ENCODE measurements around the gene PHLDA2. TPM values are rescaled to one million over a fixed set of nuclear protein-coding genes. Genes with fewer than 3 reads are reported as not detected.

Gene PHLDA2
- total RNA-seq, 1 experiment from 2014 or later, result 309 TPM

- no peak for TF ChIP-seq EZH2 (IDR thresholded peaks at IDR 0.05)
- TF ChIP-seq CEBPB (IDR thresholded peaks at IDR 0.05; ENCODE audit: low read depth), result no peak
- no peak for TF ChIP-seq JUND (IDR thresholded peaks at IDR 0.05)
- no peak for TF ChIP-seq ELF1 (IDR thresholded peaks at IDR 0.05; ENCODE audit: borderline replicate concordance, low read depth)
Measured at GRCh38 chr11:2911785-2912391, 17.3 kb downstream of the PHLDA2 start (continued).

GRCh38 chr11:2911088-2911784 lies 18.0 kb downstream of the PHLDA2 start:
- Histone ChIP-seq H3K36me3 (ENCODE audit: control insufficient read depth in 1 of 2, insufficient read depth in 2 of 2, low read length in 2 of 2) (no peaks in the 10 kb centered on the region), H3K27ac (ENCODE audit: low read depth, low read length) (peak overlapping the region; percentile 97), H3K4me1 (ENCODE audit: control insufficient read depth in 1 of 2, insufficient read depth in 2 of 2, low read length in 2 of 2) (peaks cover 49 to 55% of the 10 kb centered on the region in 2 experiments), H3K9me3 (ENCODE audit: control insufficient read depth in 1 of 2, insufficient read depth in 1 of 2, low read depth in 1 of 2, low read length in 2 of 2) (no peaks in the 10 kb centered on the region), H3K9ac (ENCODE audit: low read length) (peak overlapping the region; percentile 65), H3K4me3 (replicated peaks in 1 of 2; ENCODE audit: low read depth in 1 of 2, low read length in 2 of 2) (peak overlapping the region in 1 of 2 experiments; percentile 54; a peak in 3 of 4 replicates), H4K20me1 (ENCODE audit: insufficient read depth) (no peaks in the 10 kb centered on the region), H2AFZ (ENCODE audit: low read depth, low read length, poor library complexity, severe bottlenecking) (no peak overlapping the region), H3K27me3 (ENCODE audit: insufficient read depth, low read length) (no peaks in the 10 kb centered on the region), H3K9me2 (ENCODE audit: insufficient read depth) (no peaks in the 10 kb centered on the region), H3K4me2 (ENCODE audit: low read length) (peak overlapping the region; percentile 93), H3K79me2 (ENCODE audit: insufficient read depth, low read length) (no peaks in the 10 kb centered on the region)
- DNase-seq (ENCODE audit: low read depth, low spot score), result no peak
- RAD21 ChIA-PET (ENCODE audit: low non-redundant PET in 1 of 2, low total read pairs in 2 of 2, uncharacterized antibody in 2 of 2, unreplicated experiment in 2 of 2), result interaction anchor here in 1 of 2 experiments (0.7 to 0.9 kb wide), 2 partner anchors 9 to 19 kb away, joined by 3 to 6 read pairs; a partner anchor contains a TSS
- CTCF ChIA-PET, result interaction anchor here (0.8 to 3.0 kb wide), 2 partner anchors 19 kb away, joined by 3 to 19 read pairs; no protein-coding TSS in a partner anchor
- TF ChIP-seq ELF1 (IDR thresholded peaks at IDR 0.05; ENCODE audit: borderline replicate concordance, low read depth), result no peak
- TF ChIP-seq EZH2 (IDR thresholded peaks at IDR 0.05), result no peak
- TF ChIP-seq, protein P1, sequence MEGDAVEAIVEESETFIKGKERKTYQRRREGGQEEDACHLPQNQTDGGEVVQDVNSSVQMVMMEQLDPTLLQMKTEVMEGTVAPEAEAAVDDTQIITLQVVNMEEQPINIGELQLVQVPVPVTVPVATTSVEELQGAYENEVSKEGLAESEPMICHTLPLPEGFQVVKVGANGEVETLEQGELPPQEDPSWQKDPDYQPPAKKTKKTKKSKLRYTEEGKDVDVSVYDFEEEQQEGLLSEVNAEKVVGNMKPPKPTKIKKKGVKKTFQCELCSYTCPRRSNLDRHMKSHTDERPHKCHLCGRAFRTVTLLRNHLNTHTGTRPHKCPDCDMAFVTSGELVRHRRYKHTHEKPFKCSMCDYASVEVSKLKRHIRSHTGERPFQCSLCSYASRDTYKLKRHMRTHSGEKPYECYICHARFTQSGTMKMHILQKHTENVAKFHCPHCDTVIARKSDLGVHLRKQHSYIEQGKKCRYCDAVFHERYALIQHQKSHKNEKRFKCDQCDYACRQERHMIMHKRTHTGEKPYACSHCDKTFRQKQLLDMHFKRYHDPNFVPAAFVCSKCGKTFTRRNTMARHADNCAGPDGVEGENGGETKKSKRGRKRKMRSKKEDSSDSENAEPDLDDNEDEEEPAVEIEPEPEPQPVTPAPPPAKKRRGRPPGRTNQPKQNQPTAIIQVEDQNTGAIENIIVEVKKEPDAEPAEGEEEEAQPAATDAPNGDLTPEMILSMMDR (IDR thresholded peaks at IDR 0.05 in 2 of 3, conservative IDR thresholded peaks at IDR 0.05 in 1 of 3; ENCODE audit: borderline replicate concordance in 1 of 3, insufficient read depth in 1 of 3, low read depth in 2 of 3, low read length in 2 of 3), result no peak
- no peak for TF ChIP-seq CBX3 (IDR thresholded peaks at IDR 0.05; ENCODE audit: low read depth)
- TF ChIP-seq SP1 (IDR thresholded peaks at IDR 0.05; ENCODE audit: low read depth), result no peak
- TF ChIP-seq CEBPB (IDR thresholded peaks at IDR 0.05; ENCODE audit: low read depth), result no peak
- TF ChIP-seq EZH2phosphoT487 (IDR thresholded peaks at IDR 0.05; ENCODE audit: borderline replicate concordance), result no peak
- no peak for TF ChIP-seq YY1 (IDR thresholded peaks at IDR 0.05; ENCODE audit: extremely low read depth, insufficient replicate concordance, low read depth, low read length)
- TF ChIP-seq RAD21 (IDR thresholded peaks at IDR 0.05; ENCODE audit: low read depth), result no peak
- TF ChIP-seq, protein P2, sequence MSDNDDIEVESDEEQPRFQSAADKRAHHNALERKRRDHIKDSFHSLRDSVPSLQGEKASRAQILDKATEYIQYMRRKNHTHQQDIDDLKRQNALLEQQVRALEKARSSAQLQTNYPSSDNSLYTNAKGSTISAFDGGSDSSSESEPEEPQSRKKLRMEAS (IDR thresholded peaks at IDR 0.05), result no peak
- no peak; the same call in none of the 2 replicates for TF ChIP-seq POLR2AphosphoS5 (IDR thresholded peaks at IDR 0.05; ENCODE audit: low read depth, low read length)
- no peak for TF ChIP-seq TCF7L2 (IDR thresholded peaks at IDR 0.05; ENCODE audit: borderline replicate concordance, extremely low read depth, insufficient read depth, insufficient read length)
- TF ChIP-seq JUND (IDR thresholded peaks at IDR 0.05), result no peak
- TF ChIP-seq ZNF274 (IDR thresholded peaks at IDR 0.05; ENCODE audit: low read depth, low read length), result no peak
- TF ChIP-seq, protein P3, sequence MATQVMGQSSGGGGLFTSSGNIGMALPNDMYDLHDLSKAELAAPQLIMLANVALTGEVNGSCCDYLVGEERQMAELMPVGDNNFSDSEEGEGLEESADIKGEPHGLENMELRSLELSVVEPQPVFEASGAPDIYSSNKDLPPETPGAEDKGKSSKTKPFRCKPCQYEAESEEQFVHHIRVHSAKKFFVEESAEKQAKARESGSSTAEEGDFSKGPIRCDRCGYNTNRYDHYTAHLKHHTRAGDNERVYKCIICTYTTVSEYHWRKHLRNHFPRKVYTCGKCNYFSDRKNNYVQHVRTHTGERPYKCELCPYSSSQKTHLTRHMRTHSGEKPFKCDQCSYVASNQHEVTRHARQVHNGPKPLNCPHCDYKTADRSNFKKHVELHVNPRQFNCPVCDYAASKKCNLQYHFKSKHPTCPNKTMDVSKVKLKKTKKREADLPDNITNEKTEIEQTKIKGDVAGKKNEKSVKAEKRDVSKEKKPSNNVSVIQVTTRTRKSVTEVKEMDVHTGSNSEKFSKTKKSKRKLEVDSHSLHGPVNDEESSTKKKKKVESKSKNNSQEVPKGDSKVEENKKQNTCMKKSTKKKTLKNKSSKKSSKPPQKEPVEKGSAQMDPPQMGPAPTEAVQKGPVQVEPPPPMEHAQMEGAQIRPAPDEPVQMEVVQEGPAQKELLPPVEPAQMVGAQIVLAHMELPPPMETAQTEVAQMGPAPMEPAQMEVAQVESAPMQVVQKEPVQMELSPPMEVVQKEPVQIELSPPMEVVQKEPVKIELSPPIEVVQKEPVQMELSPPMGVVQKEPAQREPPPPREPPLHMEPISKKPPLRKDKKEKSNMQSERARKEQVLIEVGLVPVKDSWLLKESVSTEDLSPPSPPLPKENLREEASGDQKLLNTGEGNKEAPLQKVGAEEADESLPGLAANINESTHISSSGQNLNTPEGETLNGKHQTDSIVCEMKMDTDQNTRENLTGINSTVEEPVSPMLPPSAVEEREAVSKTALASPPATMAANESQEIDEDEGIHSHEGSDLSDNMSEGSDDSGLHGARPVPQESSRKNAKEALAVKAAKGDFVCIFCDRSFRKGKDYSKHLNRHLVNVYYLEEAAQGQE (IDR thresholded peaks at IDR 0.05; ENCODE audit: low read depth), result no peak
- TF ChIP-seq SIN3A (IDR thresholded peaks at IDR 0.05; ENCODE audit: low read depth), result no peak
- no peak for TF ChIP-seq SRF (IDR thresholded peaks at IDR 0.05; ENCODE audit: low read depth)
- ATAC-seq, result peak; percentile 5
- POLR2A ChIA-PET, result interaction anchor here (1.3 to 3.6 kb wide), 6 partner anchors 9 to 23 kb away, joined by 3 to 44 read pairs (median 9); partner anchors contain the start of gene PHLDA2
- intact Hi-C loops (cut with micrococcal nuclease), result no loop called here
- no TSS peak for BruUV-seq (replicated peaks)
